GM19467 (cell line): ENCODE results near the gene ADAM21.
"Not testable (repeated sequence)": the region's sequence is repeated elsewhere in the genome, so short reads cannot be mapped to it uniquely, and the experiment has no call there.

Source experiments
- ATAC-seq: cut with Tn5 transposase; IDR thresholded peaks from one replicate; pipeline ENCODE4 v1.9.1; 2021; ENCODE audit warnings: mild to moderate bottlenecking, moderate library complexity; ENCODE audit not compliant: unreplicated experiment

ADAM21 gene

DNA sequence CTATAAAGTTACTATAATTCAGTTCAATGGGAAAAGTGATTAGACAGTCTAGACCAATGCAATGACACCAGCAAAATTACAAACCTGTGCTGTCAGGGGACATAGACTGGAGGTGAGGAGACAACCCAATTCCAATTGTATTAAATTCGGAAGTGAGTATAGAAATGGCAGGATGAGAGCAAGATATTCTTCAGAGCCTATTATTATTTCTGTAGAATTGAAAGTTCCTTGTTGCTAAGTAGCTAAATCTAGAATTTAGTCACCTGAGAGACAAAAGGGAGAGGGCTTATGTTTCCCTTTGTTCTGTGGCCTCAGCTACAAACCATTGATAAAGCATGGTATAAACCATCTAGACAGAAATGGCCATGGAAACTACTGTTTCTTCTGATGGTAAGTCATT is at the start of gene ADAM21:
Gene ADAM21, plus strand, starts transcription at position 301 of the 400 bp plus-strand sequence. CDS start 5,326 bp downstream, outside the sequence.
- ATAC-seq: no peak

GRCh38 chr14:70403335-70403734 is 48.6 kb upstream of the ADAM21 start:
- ATAC-seq: not testable (repeated sequence)

GRCh38 chr14:70406216-70406615 is 45.8 kb upstream of the ADAM21 start:
- ATAC-seq: not testable (repeated sequence)

- ATAC-seq: no peak
These were observed 44.4 kb upstream of the ADAM21 start for GRCh38 chr14:70407621-70408020.

DNA sequence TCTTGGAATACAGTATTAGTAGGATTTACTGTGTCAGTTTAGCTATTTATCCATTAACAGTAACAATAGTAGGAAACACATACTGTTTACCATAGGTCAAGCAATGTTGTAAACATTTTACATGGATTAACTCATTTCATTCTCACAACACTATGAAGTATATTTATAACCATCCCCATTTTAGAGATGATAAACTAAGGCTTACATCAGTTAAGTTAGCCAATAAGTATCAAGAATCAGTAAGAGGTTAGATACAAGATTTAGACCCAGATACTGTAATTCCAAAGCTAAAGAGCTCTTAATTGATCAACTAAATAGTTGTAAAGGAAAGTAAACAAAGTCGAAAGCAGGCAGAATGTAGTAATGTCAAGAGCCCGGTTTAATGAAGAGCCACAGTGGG is 36.2 kb upstream of the ADAM21 start:
- no peak for ATAC-seq

GRCh38 chr14:70416338-70416724 is 35.6 kb upstream of the ADAM21 start:
- ATAC-seq: peak; percentile 15

DNA sequence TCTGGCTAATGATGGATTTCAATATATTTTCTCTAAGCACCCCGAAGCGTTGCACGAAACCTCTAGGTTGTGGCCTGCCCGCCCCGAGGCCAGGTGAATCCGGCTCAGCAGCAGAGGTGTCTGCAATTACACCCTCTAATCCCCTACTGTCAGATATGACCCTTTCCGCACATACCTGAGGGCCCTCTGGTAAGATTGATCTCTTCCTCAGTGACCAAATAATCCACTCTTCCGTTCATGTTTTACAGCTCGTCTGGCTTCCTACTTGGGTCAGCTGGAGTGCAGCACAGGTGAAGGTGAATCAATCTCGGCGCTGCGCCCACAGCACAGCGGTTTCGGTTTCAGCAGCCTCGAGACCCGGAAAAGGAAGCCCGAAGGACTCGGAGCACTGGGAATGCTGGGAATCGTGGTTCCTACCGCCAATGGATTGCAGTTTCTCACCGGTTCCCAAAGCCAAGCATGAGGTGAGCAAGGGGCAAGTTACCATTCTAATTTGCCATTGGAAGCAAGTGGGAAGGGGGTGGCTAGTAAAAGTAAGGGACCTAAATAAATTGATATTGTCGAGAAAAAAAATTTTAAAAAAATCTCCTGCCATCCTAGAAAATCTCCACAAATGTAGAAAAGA is 35.1 kb upstream of the ADAM21 start, which contains the start of gene SYNJ2BP:
Gene SYNJ2BP, minus strand, starts transcription at position 366 of the 625 bp plus-strand sequence. Its CDS starts 127 bp downstream, at position 239.
- ATAC-seq: peak; percentile 56

GRCh38 chr14:70419270-70419931 is 32.6 kb upstream of the ADAM21 start:
- not testable (repeated sequence) for ATAC-seq

DNA sequence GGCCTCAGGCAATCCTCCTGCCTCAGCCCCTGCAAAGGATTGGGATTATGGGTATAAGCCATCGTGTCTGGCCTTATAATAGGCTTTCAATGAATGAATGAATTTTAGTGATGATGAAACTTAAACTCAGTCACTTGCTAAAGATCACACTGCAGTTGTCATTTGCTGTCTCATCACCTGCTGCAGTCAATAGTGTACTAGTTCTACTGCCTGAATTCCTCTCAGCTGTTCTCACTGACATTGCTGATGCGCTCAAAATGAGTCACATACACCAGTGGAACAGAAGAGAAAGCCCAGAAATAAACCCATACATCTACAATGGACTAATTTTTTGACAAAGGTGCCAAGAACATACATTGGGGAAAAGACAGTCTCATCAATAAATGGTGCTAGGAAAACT is 29.4 kb upstream of the ADAM21 start:
- ATAC-seq: no peak

DNA sequence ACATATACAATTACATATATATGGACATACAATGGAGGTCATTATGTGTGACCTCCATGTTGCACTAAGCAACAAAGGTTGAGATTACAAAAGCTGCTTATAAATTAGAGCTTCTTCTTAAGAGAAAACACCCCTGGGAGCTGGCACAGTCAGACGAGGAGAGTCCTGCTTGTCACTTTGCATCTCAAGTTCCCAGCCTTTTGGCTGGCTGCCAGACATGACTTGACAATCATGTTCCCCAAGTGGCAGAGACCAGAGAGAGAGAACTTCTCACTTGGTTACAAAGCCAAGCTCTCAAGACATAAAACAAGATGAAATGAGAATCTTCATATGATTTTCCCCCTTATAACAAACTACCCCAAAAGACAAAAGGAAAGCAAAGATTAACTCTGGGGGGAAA is 26.6 kb upstream of the ADAM21 start:
- no peak for ATAC-seq

- not testable (repeated sequence) for ATAC-seq
These were observed 25.4 kb upstream of the ADAM21 start for GRCh38 chr14:70426555-70426954.

DNA sequence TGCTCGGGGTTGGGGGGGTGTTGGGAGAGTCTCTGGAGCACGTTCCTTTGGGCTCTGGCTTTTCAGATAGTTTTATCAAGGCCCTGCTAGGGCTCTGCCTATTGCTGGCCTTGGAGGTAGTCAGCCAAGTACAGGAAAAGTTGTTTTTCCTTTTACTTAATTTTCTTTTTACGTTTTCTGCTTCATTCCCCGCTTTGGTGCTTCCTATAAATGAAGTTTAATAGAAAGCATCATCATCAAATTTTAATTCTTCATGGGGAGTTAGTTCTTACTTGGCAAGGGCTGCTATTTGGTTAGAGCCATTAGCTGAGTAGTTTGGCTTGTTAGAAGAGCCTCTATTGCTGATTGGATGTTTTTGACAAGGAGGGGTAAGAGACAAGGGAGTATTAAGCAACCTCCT is 15.1 kb upstream of the ADAM21 start:
- ATAC-seq: no peak

DNA sequence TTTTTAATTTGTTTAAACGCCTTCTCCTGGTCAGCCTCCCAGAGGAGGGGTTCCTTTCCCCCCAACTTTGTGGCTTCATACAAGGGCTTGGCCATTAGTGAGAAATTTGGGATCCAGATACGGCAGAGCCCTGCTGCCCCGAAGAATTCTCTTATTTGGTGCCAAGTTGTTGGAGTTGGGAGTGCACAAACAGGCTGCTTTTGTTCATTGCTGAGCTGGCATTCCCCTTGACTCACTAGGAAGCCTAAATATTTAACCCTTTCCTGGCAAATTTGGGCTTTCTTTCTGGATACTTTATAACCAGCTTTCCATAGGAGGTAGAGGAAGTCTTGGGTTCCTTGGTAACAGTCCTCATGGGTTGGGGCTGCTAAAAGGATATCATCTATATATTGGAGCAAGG is 10.3 kb upstream of the ADAM21 start:
- no peak for ATAC-seq

DNA sequence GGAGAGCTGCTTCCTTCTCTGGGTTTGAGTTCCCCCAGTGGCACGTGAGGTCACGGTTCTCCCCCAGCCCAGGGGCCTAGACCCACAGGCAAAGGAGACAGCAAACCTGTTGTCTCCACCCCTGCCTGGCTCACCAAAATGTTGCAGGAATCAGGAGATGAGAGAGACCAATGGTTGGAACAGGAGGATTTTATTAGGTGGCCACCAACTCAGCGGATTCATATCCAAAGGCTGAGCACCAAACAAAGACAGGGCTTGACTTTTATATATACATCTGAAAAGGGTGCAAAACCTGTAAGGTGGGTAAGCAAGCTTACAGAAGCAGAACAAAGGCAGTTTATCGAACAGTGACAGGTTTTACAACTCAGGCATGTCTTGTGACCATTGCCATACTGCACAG is 9.2 kb upstream of the ADAM21 start:
- ATAC-seq: no peak

- no peak for ATAC-seq
These were observed 3.2 kb upstream of the ADAM21 start for GRCh38 chr14:70448633-70449340.

GRCh38 chr14:70454731-70455130 is 2.8 kb downstream of the ADAM21 start:
- no peak for ATAC-seq

- no peak for ATAC-seq
These were observed 16.8 kb downstream of the ADAM21 start for GRCh38 chr14:70468731-70469130.

GRCh38 chr14:70470863-70471563 is 19.0 kb downstream of the ADAM21 start:
- not testable (repeated sequence) for ATAC-seq

DNA sequence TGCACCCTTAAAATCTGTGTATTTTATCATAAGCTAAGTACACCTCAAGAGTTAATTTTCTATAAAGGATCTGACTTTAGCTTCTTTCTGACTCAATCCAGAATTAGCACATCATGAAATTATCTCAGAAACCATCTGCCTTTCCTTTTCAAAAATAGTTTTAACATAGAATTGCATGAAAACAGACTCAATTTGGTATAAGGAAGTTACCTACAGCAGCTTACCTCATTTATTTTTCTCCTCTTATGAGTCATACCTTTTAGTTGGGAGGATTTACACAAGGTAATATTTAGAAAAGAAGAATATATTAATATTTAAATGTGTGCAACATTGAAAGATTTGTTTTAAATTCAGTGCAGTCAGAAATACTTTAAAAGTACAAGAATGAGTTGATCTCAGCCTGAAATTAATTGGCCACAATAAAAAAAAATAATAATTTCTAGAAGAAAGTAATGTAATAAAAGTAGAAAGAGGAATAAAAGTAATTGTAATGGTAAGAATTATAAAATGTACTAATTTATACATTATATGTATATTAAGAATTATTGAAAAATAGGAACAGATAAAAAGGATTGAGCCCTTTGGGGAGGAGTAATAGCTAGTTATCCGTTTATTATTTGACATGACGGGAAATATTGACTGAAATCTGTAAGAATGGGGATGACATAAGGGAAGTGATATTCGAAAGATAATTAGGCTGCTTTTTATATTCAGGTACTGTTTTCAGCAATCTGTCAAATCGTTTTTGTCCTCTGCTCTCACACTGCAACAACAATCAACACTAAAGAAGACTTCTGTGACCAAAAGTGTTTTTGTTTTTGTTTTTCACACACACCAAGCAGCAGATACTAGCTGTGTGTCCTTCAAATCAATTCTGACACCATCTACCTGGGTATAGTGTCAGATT is 20.5 kb downstream of the ADAM21 start:
- ATAC-seq: no peak

DNA sequence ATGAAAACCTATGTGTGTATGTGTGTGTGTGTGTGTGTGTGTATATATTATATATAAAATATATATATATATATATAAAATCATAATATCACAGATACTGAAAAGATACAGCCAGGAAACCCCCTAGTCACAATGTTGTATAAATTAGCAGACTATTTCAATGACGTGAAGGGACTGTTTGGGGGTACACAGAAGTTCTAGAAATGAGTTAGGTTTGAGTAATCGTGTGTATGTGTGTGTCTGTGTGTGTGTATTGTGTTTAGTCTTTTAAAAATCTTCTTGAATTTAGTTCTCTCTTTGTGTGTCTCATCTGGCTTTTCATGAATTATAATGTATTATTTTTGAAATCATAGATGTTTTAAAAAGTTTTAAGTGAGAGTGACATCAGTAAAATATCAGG is 21.9 kb downstream of the ADAM21 start:
- ATAC-seq: no peak
